HCT116 (cell line): ENCODE results near the gene FNDC3B. TPM values are rescaled to one million over a fixed set of nuclear protein-coding genes. Genes with fewer than 3 reads are reported as not detected.

ENCODE experiments used
- ATAC-seq: fragments of 200-7000 bp; cut with Tn5 transposase; 2 replicates; pipeline ENCODE4 v1.9.1; 2020; ENCODE audit warnings: mild to moderate bottlenecking, moderate library complexity
- BruUV-seq: library from RNA; stranded (reverse); fragments of 400-500 nt; replicated peaks from 2 replicates; lab custom pipeline; 2021; lab: Mats Ljungman, UMichigan
- CTCF ChIA-PET: fragments of 300-600 bp; sonication (Branson Sonifier 250); formaldehyde crosslinking; loops from one replicate; lab custom pipeline; 2021; ENCODE audit warnings: antibody characterized with exemption; lab: Charles Lee
- POLR2A ChIA-PET: fragments of 300-600, 350-600 bp; sonication (Branson Sonifier 250); formaldehyde crosslinking; loops from one replicate; lab custom pipeline; 2021; ENCODE audit warnings: antibody characterized with exemption; lab: Charles Lee
- RAD21 ChIA-PET, 2 experiments: fragments of 300-600 bp; sonication (Branson Sonifier 250); formaldehyde crosslinking; loops; one replicate each; lab custom pipeline; 2023; ENCODE audit warnings: low total read pairs in 2 of 2; ENCODE audit not compliant: uncharacterized antibody in 2 of 2, unreplicated experiment in 2 of 2, low non-redundant PET in 1 of 2; lab: Charles Lee
- DNase-seq: peaks from one replicate; pipeline ENCODE4 v3.0.0-alpha.2; 2010; ENCODE audit warnings: low read depth, low spot score
- H2AFZ ChIP-seq: fragments of 200-600 bp; shearing (Covaris generic), sonication (generic); 2 replicates; pipeline ENCODE4 v1.6.1; 2017; ENCODE audit warnings: low read depth, mixed run types, mixed read lengths, antibody characterized with exemption, low read length; ENCODE audit not compliant: poor library complexity, severe bottlenecking
- H3K27ac ChIP-seq: 2 replicates; pipeline ENCODE4 v1.5.1; 2012; ENCODE audit warnings: low read depth, low read length
- H3K27me3 ChIP-seq: fragments of 200-600 bp; sonication (generic); 2 replicates; pipeline ENCODE4 v1.6.1; 2016; ENCODE audit warnings: mixed run types, low read length, mixed read lengths; ENCODE audit not compliant: insufficient read depth
- H3K36me3 ChIP-seq, 2 experiments: fragments of 200-500 bp in 1 of 2; fragments of 200-600 bp in 1 of 2; sonication (Bioruptor generic) in 1 of 2; sonication (generic) in 1 of 2; 2 replicates each; pipeline versions ENCODE4 v1.5.1 to v1.6.1; 2014 to 2016; ENCODE audit warnings: low read length in 2 of 2, inconsistent platforms in 1 of 2, mixed read lengths in 1 of 2, mixed run types in 1 of 2; ENCODE audit not compliant: insufficient read depth in 2 of 2, control insufficient read depth in 1 of 2
- H3K4me1 ChIP-seq, 2 experiments: fragments of 200-600 bp in 1 of 2; sonication (generic) in 1 of 2; 2 replicates each; pipeline versions ENCODE4 v1.5.1 to v1.6.1; 2012 to 2017; ENCODE audit warnings: low read length in 2 of 2, inconsistent platforms in 1 of 2, mild to moderate bottlenecking in 1 of 2, mixed read lengths in 1 of 2, mixed run types in 1 of 2, moderate library complexity in 1 of 2; ENCODE audit not compliant: insufficient read depth in 2 of 2, control insufficient read depth in 1 of 2
- H3K4me2 ChIP-seq: fragments of 200-600 bp; sonication (generic); 2 replicates; pipeline ENCODE4 v1.6.1; 2017; ENCODE audit warnings: mixed run types, low read length, mixed read lengths
- H3K4me3 ChIP-seq, 2 experiments: fragments of 200-600 bp in 1 of 2; sonication (generic) in 1 of 2; replicated peaks in 1 of 2; 2 replicates each; pipeline ENCODE4 v1.5.1; 2011 to 2016; ENCODE audit warnings: low read length in 2 of 2, control low read depth in 1 of 2, low read depth in 1 of 2, mild to moderate bottlenecking in 1 of 2, mixed read lengths in 1 of 2, mixed run types in 1 of 2
- H3K79me2 ChIP-seq: fragments of 200-600 bp; sonication (generic); 2 replicates; pipeline ENCODE4 v1.6.1; 2017; ENCODE audit warnings: mild to moderate bottlenecking, mixed run types, low read length, moderate library complexity, mixed read lengths; ENCODE audit not compliant: insufficient read depth
- H3K9ac ChIP-seq: fragments of 200-600 bp; sonication (generic); 2 replicates; pipeline ENCODE4 v1.6.1; 2016; ENCODE audit warnings: low read length, mixed read lengths
- H3K9me2 ChIP-seq: fragments of 200-600 bp; sonication (generic), shearing (Covaris generic); 2 replicates; pipeline ENCODE4 v1.6.1; 2017; ENCODE audit warnings: mixed run types, mild to moderate bottlenecking, moderate library complexity; ENCODE audit not compliant: insufficient read depth
- H3K9me3 ChIP-seq, 2 experiments: fragments of 200-500 bp in 1 of 2; fragments of 200-600 bp in 1 of 2; sonication (Bioruptor generic) in 1 of 2; sonication (generic) in 1 of 2; 2 replicates each; pipeline ENCODE4 v1.6.1; 2014 to 2017; ENCODE audit warnings: low read length in 2 of 2, mixed read lengths in 2 of 2, inconsistent platforms in 1 of 2, low read depth in 1 of 2, mild to moderate bottlenecking in 1 of 2, mixed run types in 1 of 2, moderate library complexity in 1 of 2; ENCODE audit not compliant: control insufficient read depth in 1 of 2, insufficient read depth in 1 of 2
- H4K20me1 ChIP-seq: fragments of 200-600 bp; sonication (generic), shearing (Covaris generic); 2 replicates; pipeline ENCODE4 v1.6.1; 2017; ENCODE audit warnings: mixed run types, mild to moderate bottlenecking, moderate library complexity; ENCODE audit not compliant: insufficient read depth
- CEBPB ChIP-seq: IDR thresholded peaks from 2 replicates; pipeline ENCODE4 v1.6.1; 2012; ENCODE audit warnings: low read depth
- EGR1 ChIP-seq: IDR thresholded peaks from 2 replicates; pipeline ENCODE4 v1.6.1; 2012; ENCODE audit warnings: low read depth
- ELF1 ChIP-seq: IDR thresholded peaks from 2 replicates; pipeline ENCODE4 v1.6.1; 2012; ENCODE audit warnings: low read depth, borderline replicate concordance
- EZH2 ChIP-seq: fragments of 200-600 bp; sonication (generic); IDR thresholded peaks from 2 replicates; pipeline ENCODE4 v1.6.1; 2017; ENCODE audit warnings: antibody characterized with exemption, mixed run types
- FOSL1 ChIP-seq: IDR thresholded peaks from 2 replicates; pipeline ENCODE4 v1.6.1; 2012; ENCODE audit warnings: low read depth
- JUND ChIP-seq: IDR thresholded peaks from 2 replicates; pipeline ENCODE4 v1.6.1; 2012
- RAD21 ChIP-seq: IDR thresholded peaks from 2 replicates; pipeline ENCODE4 v1.6.1; 2012; ENCODE audit warnings: low read depth, mild to moderate bottlenecking
- SIN3A ChIP-seq: IDR thresholded peaks from 2 replicates; pipeline ENCODE4 v1.6.1; 2012; ENCODE audit warnings: low read depth
- TCF7L2 ChIP-seq: IDR thresholded peaks from 2 replicates; pipeline ENCODE4 v1.7.0; 2011; ENCODE audit warnings: borderline replicate concordance, inconsistent platforms; ENCODE audit not compliant: insufficient read depth, insufficient read length; ENCODE audit errors: extremely low read depth
- ZNF274 ChIP-seq: fragments of 200-500 bp; sonication (Bioruptor generic); IDR thresholded peaks from 2 replicates; pipeline ENCODE4 v1.6.1; 2014; ENCODE audit warnings: mild to moderate bottlenecking, low read depth, low read length, inconsistent platforms
- intact Hi-C: fragments of 100-400 bp; cut with micrococcal nuclease; formaldehyde crosslinking; loops from 2 replicates; pipeline ENCODE4 v1.10.0; 2022
- total RNA-seq: library from RNA; stranded (reverse); gene quantifications from one replicate; pipeline ENCODE4 v1.2.1, GENCODE V29; 2021; ENCODE audit not compliant: unreplicated experiment
- TF ChIP-seq, protein P1 (sequence below): IDR thresholded peaks from 2 replicates; pipeline ENCODE4 v1.6.1; 2012
- TF ChIP-seq, protein P2 (sequence below), 3 experiments: fragments of 200-600 bp in 1 of 3; sonication (generic) in 1 of 3; IDR thresholded peaks in 2 of 3; conservative IDR thresholded peaks in 1 of 3; 2 replicates each; pipeline ENCODE4 v1.5.1; 2012 to 2017; ENCODE audit warnings: low read depth in 2 of 3, low read length in 2 of 3, antibody characterized with exemption in 1 of 3, borderline replicate concordance in 1 of 3, control low read depth in 1 of 3, mild to moderate bottlenecking in 1 of 3, mixed read lengths in 1 of 3, mixed run types in 1 of 3, moderate library complexity in 1 of 3; ENCODE audit not compliant: insufficient read depth in 1 of 3
- TF ChIP-seq, protein P3 (sequence below): IDR thresholded peaks from 2 replicates; pipeline ENCODE4 v1.6.1; 2011; ENCODE audit warnings: mild to moderate bottlenecking, low read length, moderate library complexity; ENCODE audit not compliant: insufficient replicate concordance; ENCODE audit errors: extremely low read depth

The FNDC3B gene
- total RNA-seq, 1 experiment from 2014 or later = 45.7 TPM

GRCh38 chr3:172319595-172319994 lies 280.2 kb downstream of the FNDC3B start:
- Histone ChIP-seq H2AFZ (no peak overlapping the region), H4K20me1 (no peaks in the 10 kb centered on the region), H3K4me1 (peaks cover 31% of the 10 kb centered on the region in 2 experiments), H3K9ac (no peak overlapping the region), H3K9me3 (no peaks in the 10 kb centered on the region), H3K9me2 (no peaks in the 10 kb centered on the region), H3K4me3 (no peak overlapping the region), H3K27ac (no peak overlapping the region), H3K27me3 (no peaks in the 10 kb centered on the region), H3K4me2 (no peak overlapping the region), H3K79me2 (no peaks in the 10 kb centered on the region), H3K36me3 (no peaks in the 10 kb centered on the region)
- TF ChIP-seq SIN3A (no peak), FOSL1 (no peak), ELF1 (no peak), JUND (no peak), EGR1 (no peak), ZNF274 (no peak), EZH2 (no peak), CEBPB (no peak), TCF7L2 (no peak), RAD21 (no peak)
- TF ChIP-seq, protein P1, sequence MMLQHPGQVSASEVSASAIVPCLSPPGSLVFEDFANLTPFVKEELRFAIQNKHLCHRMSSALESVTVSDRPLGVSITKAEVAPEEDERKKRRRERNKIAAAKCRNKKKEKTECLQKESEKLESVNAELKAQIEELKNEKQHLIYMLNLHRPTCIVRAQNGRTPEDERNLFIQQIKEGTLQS = no peak
- TF ChIP-seq, protein P2, sequence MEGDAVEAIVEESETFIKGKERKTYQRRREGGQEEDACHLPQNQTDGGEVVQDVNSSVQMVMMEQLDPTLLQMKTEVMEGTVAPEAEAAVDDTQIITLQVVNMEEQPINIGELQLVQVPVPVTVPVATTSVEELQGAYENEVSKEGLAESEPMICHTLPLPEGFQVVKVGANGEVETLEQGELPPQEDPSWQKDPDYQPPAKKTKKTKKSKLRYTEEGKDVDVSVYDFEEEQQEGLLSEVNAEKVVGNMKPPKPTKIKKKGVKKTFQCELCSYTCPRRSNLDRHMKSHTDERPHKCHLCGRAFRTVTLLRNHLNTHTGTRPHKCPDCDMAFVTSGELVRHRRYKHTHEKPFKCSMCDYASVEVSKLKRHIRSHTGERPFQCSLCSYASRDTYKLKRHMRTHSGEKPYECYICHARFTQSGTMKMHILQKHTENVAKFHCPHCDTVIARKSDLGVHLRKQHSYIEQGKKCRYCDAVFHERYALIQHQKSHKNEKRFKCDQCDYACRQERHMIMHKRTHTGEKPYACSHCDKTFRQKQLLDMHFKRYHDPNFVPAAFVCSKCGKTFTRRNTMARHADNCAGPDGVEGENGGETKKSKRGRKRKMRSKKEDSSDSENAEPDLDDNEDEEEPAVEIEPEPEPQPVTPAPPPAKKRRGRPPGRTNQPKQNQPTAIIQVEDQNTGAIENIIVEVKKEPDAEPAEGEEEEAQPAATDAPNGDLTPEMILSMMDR (IDR thresholded peaks at IDR 0.05 in 2 of 3, conservative IDR thresholded peaks at IDR 0.05 in 1 of 3; ENCODE audit: borderline replicate concordance in 1 of 3, insufficient read depth in 1 of 3, low read depth in 2 of 3, low read length in 2 of 3) = no peak
- TF ChIP-seq, protein P3, sequence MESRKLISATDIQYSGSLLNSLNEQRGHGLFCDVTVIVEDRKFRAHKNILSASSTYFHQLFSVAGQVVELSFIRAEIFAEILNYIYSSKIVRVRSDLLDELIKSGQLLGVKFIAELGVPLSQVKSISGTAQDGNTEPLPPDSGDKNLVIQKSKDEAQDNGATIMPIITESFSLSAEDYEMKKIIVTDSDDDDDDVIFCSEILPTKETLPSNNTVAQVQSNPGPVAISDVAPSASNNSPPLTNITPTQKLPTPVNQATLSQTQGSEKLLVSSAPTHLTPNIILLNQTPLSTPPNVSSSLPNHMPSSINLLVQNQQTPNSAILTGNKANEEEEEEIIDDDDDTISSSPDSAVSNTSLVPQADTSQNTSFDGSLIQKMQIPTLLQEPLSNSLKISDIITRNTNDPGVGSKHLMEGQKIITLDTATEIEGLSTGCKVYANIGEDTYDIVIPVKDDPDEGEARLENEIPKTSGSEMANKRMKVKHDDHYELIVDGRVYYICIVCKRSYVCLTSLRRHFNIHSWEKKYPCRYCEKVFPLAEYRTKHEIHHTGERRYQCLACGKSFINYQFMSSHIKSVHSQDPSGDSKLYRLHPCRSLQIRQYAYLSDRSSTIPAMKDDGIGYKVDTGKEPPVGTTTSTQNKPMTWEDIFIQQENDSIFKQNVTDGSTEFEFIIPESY = no peak
- POLR2A ChIA-PET = no interaction called here
- BruUV-seq = no TSS peak
- RAD21 ChIA-PET = no interaction called here
- CTCF ChIA-PET = interaction anchor here (2.7 kb wide), 1 partner anchor 13 kb away, joined by 13 read pairs; no protein-coding TSS in a partner anchor
- no peak for ATAC-seq
- intact Hi-C loops = no loop called here
- no peak for DNase-seq
